Putamen (tissue), 1 donor: ENCODE results near the gene C1orf53.

Experiments
- DNase-seq: peaks from one replicate; pipeline ENCODE4 v3.0.0-alpha.2; 2016; ENCODE audit warnings: low spot score

C1orf53 gene

GRCh38 chr1:197907846-197908616 lies 5.6 kb downstream of the C1orf53 start:
- DNase-seq, result no peak

GRCh38 chr1:197908716-197909220 lies 6.3 kb downstream of the C1orf53 start:
- DNase-seq, result no peak

- no peak for DNase-seq
Measured at GRCh38 chr1:197909384-197909783, 7.0 kb downstream of the C1orf53 start.

GRCh38 chr1:197910120-197910991 lies 7.9 kb downstream of the C1orf53 start:
- no peak for DNase-seq

GRCh38 chr1:197911111-197911856 lies 8.9 kb downstream of the C1orf53 start:
- no peak for DNase-seq

- DNase-seq, result no peak
Measured at GRCh38 chr1:197911857-197912696, 9.6 kb downstream of the C1orf53 start.

- DNase-seq, result no peak
Measured at GRCh38 chr1:197912739-197913494, 10.5 kb downstream of the C1orf53 start.

- no peak for DNase-seq
Measured at GRCh38 chr1:197913495-197914276, 11.3 kb downstream of the C1orf53 start.

- DNase-seq, result no peak
Measured at GRCh38 chr1:197914510-197914909, 12.1 kb downstream of the C1orf53 start.

- no peak for DNase-seq
Measured at GRCh38 chr1:197915260-197915861, 12.9 kb downstream of the C1orf53 start.

- no peak for DNase-seq
Measured at GRCh38 chr1:197915862-197916499, 13.6 kb downstream of the C1orf53 start.

- DNase-seq, result no peak
Measured at GRCh38 chr1:197916500-197916983, 14.1 kb downstream of the C1orf53 start.

GRCh38 chr1:197917805-197918651 lies 15.6 kb downstream of the C1orf53 start:
- DNase-seq, result no peak

GRCh38 chr1:197918807-197919345 lies 16.4 kb downstream of the C1orf53 start:
- DNase-seq, result no peak

- DNase-seq, result no peak
Measured at GRCh38 chr1:197919346-197920066, 17.1 kb downstream of the C1orf53 start.

GRCh38 chr1:197920067-197920396 lies 17.6 kb downstream of the C1orf53 start:
- DNase-seq, result no peak
